Omental fat pad (tissue), 4 donors: ENCODE results near the gene ATP5PO. TPM values are rescaled to one million over a fixed set of nuclear protein-coding genes. Genes with fewer than 3 reads are reported as not detected.

ENCODE experiments used
- ATAC-seq: fragments of 150-250 bp; one replicate; pipeline ENCODE4 v1.9.1; 2016; ENCODE audit warnings: mild to moderate bottlenecking, moderate library complexity; ENCODE audit not compliant: low FRiP score
- DNase-seq: peaks from one replicate; pipeline ENCODE4 v3.0.0-alpha.2; 2019; ENCODE audit warnings: low spot score
- CTCF ChIP-seq, 3 donors: fragments of 450-650 bp; IDR thresholded peaks; one replicate each; pipeline ENCODE4 v1.5.1; 2016 to 2017; ENCODE audit warnings: antibody characterized with exemption in 3 of 3, mild to moderate bottlenecking in 3 of 3, moderate library complexity in 2 of 3
- total RNA-seq, 4 donors: library from RNA; depleted of rRNA; stranded (reverse); fragments of >200 nt; gene quantifications; one replicate each; pipeline ENCODE4 v1.1.0, GENCODE V29; 2016

The ATP5PO gene
- total RNA-seq, 4 donors from 2014 or later, result 143 to 223 (median 219) TPM

DNA sequence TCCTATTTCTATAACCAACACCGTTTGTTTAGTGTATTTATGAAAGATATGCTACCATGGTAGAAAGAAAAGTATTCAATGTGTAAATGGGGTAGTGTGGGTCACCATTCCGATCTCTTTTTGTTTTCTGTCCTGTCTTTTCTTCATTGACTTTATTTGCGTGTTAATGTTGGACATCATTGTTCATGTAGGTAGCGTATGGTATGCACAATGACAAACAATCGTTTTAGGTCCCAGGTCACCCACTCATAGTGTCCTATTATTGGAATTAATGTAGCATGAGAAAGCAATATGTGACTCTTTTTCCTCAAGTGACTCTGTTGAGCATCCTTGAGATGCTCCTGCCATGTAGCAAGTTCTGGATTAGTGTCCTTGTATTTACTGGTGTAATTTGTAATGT is 25.4 kb downstream of the ATP5PO start:
- no peak for ATAC-seq
- no peak for DNase-seq
- TF ChIP-seq CTCF (IDR thresholded peaks at IDR 0.05), result no peak

DNA sequence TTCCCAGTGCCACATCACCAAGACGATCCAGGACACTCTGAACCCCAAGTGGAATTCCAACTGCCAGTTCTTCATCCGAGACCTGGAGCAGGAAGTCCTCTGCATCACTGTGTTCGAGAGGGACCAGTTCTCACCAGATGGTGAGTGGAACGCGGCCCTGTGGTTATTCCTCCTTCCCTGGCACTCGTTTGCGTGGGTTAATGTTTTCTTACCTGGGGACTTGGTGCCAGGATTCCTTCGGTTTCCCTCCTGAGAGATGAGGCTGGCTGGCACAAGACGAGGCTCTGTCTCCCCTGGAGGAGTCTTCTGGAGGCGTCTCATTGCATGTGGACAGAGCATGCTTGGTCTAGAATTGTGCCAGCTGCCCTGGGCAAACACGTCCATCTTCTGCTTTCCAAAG is 29.3 kb downstream of the ATP5PO start:
- no peak for TF ChIP-seq CTCF (IDR thresholded peaks at IDR 0.05)
- DNase-seq, result no peak

GRCh38 chr21:33885172-33885514 is 30.5 kb downstream of the ATP5PO start:
- DNase-seq, result no peak
- ATAC-seq, result no peak
- TF ChIP-seq CTCF (IDR thresholded peaks at IDR 0.05), result no peak

More for the DNA sequence above, 29.3 kb downstream of the ATP5PO start:
- ATAC-seq, result no peak

DNA sequence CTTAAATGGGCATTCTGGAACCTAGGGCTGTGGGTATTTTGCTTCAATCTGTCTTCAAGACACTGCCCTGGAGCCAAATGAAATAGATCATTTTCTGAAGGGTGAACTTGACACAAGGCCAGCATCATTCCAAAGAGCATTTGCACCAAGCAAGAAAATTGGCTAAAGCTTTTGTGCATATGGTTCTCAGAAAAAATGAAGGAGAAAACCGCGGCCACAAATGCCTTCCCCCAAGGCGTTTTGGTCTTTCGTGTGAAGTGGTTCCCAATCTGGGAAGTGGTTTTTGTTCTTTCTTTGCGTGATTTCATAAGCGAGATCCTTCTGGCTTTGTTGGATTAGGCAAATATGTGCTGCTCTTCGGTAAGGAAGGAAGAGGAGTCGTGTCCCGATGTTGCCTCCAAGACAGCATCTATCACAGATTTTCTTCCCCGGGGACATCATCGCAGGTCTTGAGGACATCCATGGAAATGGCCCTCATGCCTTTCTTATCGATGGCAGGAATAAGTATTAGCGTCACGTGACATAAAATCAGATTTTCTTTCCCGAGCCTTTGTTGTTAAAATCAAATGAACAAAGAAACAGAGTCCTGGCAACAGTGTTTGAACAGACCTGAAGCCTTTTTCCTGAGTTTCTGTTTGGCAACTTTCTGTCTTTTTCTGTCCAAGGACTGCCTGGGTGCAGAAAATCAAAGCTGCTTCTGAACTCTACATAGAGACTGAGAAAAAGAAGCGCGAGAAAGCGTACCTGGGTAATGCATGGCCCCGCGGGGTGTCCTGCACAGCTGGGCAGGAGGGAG is 31.0 kb downstream of the ATP5PO start:
- TF ChIP-seq CTCF (IDR thresholded peaks at IDR 0.05), result no peak
- ATAC-seq (no peak), DNase-seq (no peak)

- DNase-seq (no peak), ATAC-seq (no peak)
- TF ChIP-seq CTCF (IDR thresholded peaks at IDR 0.05), result no peak
Measured at GRCh38 chr21:33883118-33883517, 32.5 kb downstream of the ATP5PO start.

GRCh38 chr21:33881689-33882440 is 33.7 kb downstream of the ATP5PO start:
- ATAC-seq (no peak), DNase-seq (no peak)
- TF ChIP-seq CTCF (IDR thresholded peaks at IDR 0.05), result no peak

- DNase-seq, result no peak
- TF ChIP-seq CTCF (IDR thresholded peaks at IDR 0.05), result no peak
- no peak for ATAC-seq
Measured at GRCh38 chr21:33880626-33881025, 35.0 kb downstream of the ATP5PO start.
